Activated B cell treated with CpG ODN at 0.5 μM for 24 hours (primary cell): ENCODE measurements around the gene ETV3. TPM values are rescaled to one million over a fixed set of nuclear protein-coding genes. Genes with fewer than 3 reads are reported as not detected.

Experiments used
- ATAC-seq: fragments of 200-7000 bp; cut with Tn5 transposase; one replicate; pipeline ENCODE4 v1.10.0; 2021; ENCODE audit warnings: low read depth, mild to moderate bottlenecking, moderate library complexity
- CTCF ChIA-PET: fragments of 350-600 bp; sonication (Branson Sonifier 250); formaldehyde crosslinking; loops from one replicate; lab custom pipeline; 2021; ENCODE audit warnings: antibody characterized with exemption; lab: Charles Lee
- POLR2A ChIA-PET: fragments of 350-600 bp; sonication (Branson Sonifier 250); formaldehyde crosslinking; loops from one replicate; lab custom pipeline; 2021; ENCODE audit warnings: antibody characterized with exemption; lab: Charles Lee
- DNase-seq: peaks from one replicate; pipeline ENCODE4 v3.0.0; 2022
- H3K27ac Mint-ChIP-seq: one replicate; pipeline ENCODE4 v1.8.0; 2020; ENCODE audit warnings: mixed read lengths
- H3K27me3 Mint-ChIP-seq: one replicate; pipeline ENCODE4 v1.8.0; 2021; ENCODE audit warnings: mixed read lengths
- H3K36me3 Mint-ChIP-seq: one replicate; pipeline ENCODE4 v1.8.0; 2021; ENCODE audit warnings: low read depth, mixed read lengths
- H3K4me1 Mint-ChIP-seq: one replicate; pipeline ENCODE4 v1.8.0; 2021; ENCODE audit warnings: mixed read lengths
- H3K4me3 Mint-ChIP-seq: one replicate; pipeline ENCODE4 v1.8.0; 2020; ENCODE audit warnings: mild to moderate bottlenecking, mixed read lengths
- H3K9me3 Mint-ChIP-seq: one replicate; pipeline ENCODE4 v1.8.0; 2020; ENCODE audit warnings: mixed read lengths
- intact Hi-C: fragments of 100-400 bp; cut with micrococcal nuclease; formaldehyde crosslinking; loops from one replicate; pipeline ENCODE4 v1.15.1; 2024
- total RNA-seq: library from RNA; stranded (reverse); gene quantifications from 2 replicates; pipeline ENCODE4 v1.2.3, GENCODE V29; 2022
- TF ChIP-seq, protein P1 (sequence below): fragments of 200-600 bp; IDR thresholded peaks from one replicate; pipeline ENCODE4 v1.8.0; 2022; ENCODE audit warnings: antibody characterized with exemption, mild to moderate bottlenecking

ETV3 gene
- total RNA-seq, 1 donor from 2014 or later: 31.3 TPM

DNA sequence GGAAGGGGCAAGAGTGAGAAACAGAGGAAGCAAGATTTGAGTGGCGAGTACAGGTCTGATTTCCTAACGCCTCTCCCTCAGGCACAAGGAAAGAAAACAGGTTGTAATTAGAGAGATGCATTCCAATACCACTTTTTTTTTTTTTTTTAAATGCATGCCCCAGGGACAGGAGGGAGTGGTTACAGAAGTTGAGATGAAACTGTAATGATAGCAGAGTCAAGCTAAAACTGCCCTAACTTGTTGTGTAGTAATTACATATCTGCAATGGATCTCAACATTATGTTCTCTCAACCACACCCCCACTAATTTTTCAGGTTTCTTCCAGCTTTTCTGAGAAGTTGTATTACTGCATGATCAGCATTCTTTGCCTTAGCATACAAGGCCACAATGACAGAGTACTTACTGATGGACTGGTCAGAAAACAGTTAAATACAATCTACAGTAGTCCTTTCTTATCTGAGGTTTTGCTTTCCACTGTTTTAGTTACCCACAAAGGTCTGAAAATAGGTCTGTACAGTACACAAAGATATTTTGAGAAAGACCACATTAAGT, 5.5 kb downstream of the ETV3 start:
- Mint-ChIP-seq H3K36me3 (peaks cover 82% of the 10 kb centered on the region), H3K27me3 (no peaks in the 10 kb centered on the region), H3K4me1 (peaks cover 26% of the 10 kb centered on the region), H3K27ac (no peak overlapping the region), H3K4me3 (no peak overlapping the region), H3K9me3 (no peaks in the 10 kb centered on the region)
- ChIA-PET CTCF (interaction anchor here (0.9 to 1.2 kb wide), 2 partner anchors 41 to 42 kb away, joined by 3 read pairs; no protein-coding TSS in a partner anchor), POLR2A (interaction anchor here (1.5 kb wide), 1 partner anchor 9 kb away, joined by 3 read pairs; no protein-coding TSS in a partner anchor)
- intact Hi-C loops: no loop called here
- no peak for ATAC-seq
- no peak for DNase-seq
- TF ChIP-seq, protein P1, sequence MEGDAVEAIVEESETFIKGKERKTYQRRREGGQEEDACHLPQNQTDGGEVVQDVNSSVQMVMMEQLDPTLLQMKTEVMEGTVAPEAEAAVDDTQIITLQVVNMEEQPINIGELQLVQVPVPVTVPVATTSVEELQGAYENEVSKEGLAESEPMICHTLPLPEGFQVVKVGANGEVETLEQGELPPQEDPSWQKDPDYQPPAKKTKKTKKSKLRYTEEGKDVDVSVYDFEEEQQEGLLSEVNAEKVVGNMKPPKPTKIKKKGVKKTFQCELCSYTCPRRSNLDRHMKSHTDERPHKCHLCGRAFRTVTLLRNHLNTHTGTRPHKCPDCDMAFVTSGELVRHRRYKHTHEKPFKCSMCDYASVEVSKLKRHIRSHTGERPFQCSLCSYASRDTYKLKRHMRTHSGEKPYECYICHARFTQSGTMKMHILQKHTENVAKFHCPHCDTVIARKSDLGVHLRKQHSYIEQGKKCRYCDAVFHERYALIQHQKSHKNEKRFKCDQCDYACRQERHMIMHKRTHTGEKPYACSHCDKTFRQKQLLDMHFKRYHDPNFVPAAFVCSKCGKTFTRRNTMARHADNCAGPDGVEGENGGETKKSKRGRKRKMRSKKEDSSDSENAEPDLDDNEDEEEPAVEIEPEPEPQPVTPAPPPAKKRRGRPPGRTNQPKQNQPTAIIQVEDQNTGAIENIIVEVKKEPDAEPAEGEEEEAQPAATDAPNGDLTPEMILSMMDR: no peak

GRCh38 chr1:157132111-157132510, 6.1 kb downstream of the ETV3 start:
- CTCF ChIA-PET: interaction anchor here (0.9 to 1.2 kb wide), 2 partner anchors 40 to 42 kb away, joined by 3 read pairs; no protein-coding TSS in a partner anchor
- Mint-ChIP-seq H3K36me3 (peaks cover 82% of the 10 kb centered on the region), H3K27ac (no peak overlapping the region), H3K9me3 (no peaks in the 10 kb centered on the region), H3K4me3 (no peak overlapping the region), H3K4me1 (peaks cover 20% of the 10 kb centered on the region), H3K27me3 (no peaks in the 10 kb centered on the region)
- POLR2A ChIA-PET: no interaction called here
- no peak for ATAC-seq
- no peak for DNase-seq
- TF ChIP-seq, protein P1: no peak
- intact Hi-C loops: no loop called here

GRCh38 chr1:157131281-157131680, 6.9 kb downstream of the ETV3 start:
- ChIA-PET POLR2A (interaction anchor here (0.9 kb wide), 1 partner anchor 25 kb away, joined by 3 read pairs; no protein-coding TSS in a partner anchor), CTCF (interaction anchor here (0.9 kb wide), 1 partner anchor 25 kb away, joined by 3 read pairs; no protein-coding TSS in a partner anchor)
- H3K4me3 Mint-ChIP-seq: no peak overlapping the region
- TF ChIP-seq, protein P1: no peak
- no peak overlapping the region for H3K27ac Mint-ChIP-seq
- intact Hi-C loops: no loop called here
- peaks cover 83% of the 10 kb centered on the region for H3K36me3 Mint-ChIP-seq
- peaks cover 12% of the 10 kb centered on the region for H3K4me1 Mint-ChIP-seq
- no peaks in the 10 kb centered on the region for H3K27me3 Mint-ChIP-seq
- no peaks in the 10 kb centered on the region for H3K9me3 Mint-ChIP-seq
- no peak for DNase-seq
- no peak for ATAC-seq

- ATAC-seq: no peak
- TF ChIP-seq, protein P1: no peak
- no peak for DNase-seq
- no peak overlapping the region for H3K27ac Mint-ChIP-seq
- intact Hi-C loops: no loop called here
- no peak overlapping the region for H3K4me3 Mint-ChIP-seq
- peaks cover 74% of the 10 kb centered on the region for H3K36me3 Mint-ChIP-seq
- H3K27me3 Mint-ChIP-seq: no peaks in the 10 kb centered on the region
- CTCF ChIA-PET: no interaction called here
- no peaks in the 10 kb centered on the region for H3K9me3 Mint-ChIP-seq
- peaks cover 2% of the 10 kb centered on the region for H3K4me1 Mint-ChIP-seq
- POLR2A ChIA-PET: no interaction called here
Observed at GRCh38 chr1:157124855-157125254, 13.3 kb downstream of the ETV3 start.

DNA sequence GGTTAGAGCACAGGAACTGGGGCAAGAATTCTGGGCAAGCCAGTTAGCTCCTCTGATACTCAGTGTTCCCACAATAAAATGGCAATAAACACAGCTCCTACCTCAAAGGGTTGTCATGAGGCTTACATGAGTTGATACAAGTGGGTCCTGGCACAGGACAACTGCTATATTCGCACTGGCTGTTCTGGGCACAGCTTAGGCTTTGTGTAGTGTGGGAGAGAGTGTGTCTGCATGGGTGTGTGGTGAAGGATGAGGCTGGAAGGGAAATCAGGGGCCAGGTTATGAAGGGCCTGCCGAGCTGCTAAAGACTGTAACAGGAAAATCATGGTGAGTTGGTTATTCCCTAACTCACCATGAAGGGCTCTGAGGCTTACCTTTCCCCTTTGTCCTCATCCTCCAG, 18.7 kb downstream of the ETV3 start:
- DNase-seq: no peak
- H3K4me3 Mint-ChIP-seq: no peak overlapping the region
- intact Hi-C loops: no loop called here
- peaks cover 29% of the 10 kb centered on the region for H3K36me3 Mint-ChIP-seq
- no peaks in the 10 kb centered on the region for H3K27me3 Mint-ChIP-seq
- H3K9me3 Mint-ChIP-seq: no peaks in the 10 kb centered on the region
- H3K27ac Mint-ChIP-seq: no peak overlapping the region
- peaks cover 16% of the 10 kb centered on the region for H3K4me1 Mint-ChIP-seq
- TF ChIP-seq, protein P1: no peak
- POLR2A ChIA-PET: no interaction called here
- no peak for ATAC-seq
- CTCF ChIA-PET: no interaction called here
